ENCODE measurements around the gene TRAPPC10.

Gene TRAPPC10

DNA sequence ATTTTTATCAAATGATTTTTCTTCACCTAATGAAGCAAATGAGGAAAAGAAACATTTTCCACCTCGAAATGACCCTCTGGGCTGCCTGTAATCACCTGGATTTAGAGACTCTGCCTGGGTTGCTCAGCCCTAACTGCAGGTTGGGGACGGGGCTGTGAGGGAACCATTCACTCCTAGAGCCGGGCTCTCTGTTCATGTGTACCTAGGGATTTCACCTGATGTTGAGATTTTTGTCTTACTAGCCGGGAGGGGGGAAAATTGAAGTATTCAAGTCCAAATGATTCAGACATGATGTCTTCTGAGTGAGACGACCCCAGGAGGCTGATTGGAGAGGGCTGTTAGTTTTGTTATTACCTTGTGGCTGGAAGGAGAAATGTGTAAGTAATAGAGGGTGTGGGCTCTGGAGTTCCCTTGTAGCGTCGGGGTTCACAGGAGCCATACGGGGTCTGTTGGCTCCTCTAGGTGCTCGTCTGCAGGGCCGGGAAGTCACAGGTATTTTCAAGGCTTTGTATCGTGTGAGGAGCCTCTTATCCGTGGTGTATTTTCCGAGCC lies 52.8 kb downstream of the TRAPPC10 start:
- H3K9ac ChIP-seq (ENCODE audit: low read length): no peak overlapping the region
- peaks cover 10% of the 10 kb centered on the region for H3K36me3 ChIP-seq (replicated peaks; ENCODE audit: low read depth, low read length)
- H3K27me3 ChIP-seq (ENCODE audit: low read depth, low read length): no peaks in the 10 kb centered on the region
- no peak overlapping the region for H3K4me3 ChIP-seq (ENCODE audit: low read length)
- H3K79me2 ChIP-seq (ENCODE audit: low read length): peaks cover 7% of the 10 kb centered on the region; the same call in 1 of the 2 replicates
- 0 out of 2 replicates have a peak, but pooled peaks cover 3% of the 10 kb centered on the region for H4K20me1 ChIP-seq (ENCODE audit: insufficient read depth, low read length)
- H3K9me3 ChIP-seq (ENCODE audit: insufficient read depth, low read length): no peaks in the 10 kb centered on the region
- peaks cover 4% of the 10 kb centered on the region; the same call in 1 of the 2 replicates for H3K4me1 ChIP-seq (ENCODE audit: low read length)
- TF ChIP-seq EZH2phosphoT487 (IDR thresholded peaks at IDR 0.05; ENCODE audit: low read depth): no peak
- TF ChIP-seq, protein P1, sequence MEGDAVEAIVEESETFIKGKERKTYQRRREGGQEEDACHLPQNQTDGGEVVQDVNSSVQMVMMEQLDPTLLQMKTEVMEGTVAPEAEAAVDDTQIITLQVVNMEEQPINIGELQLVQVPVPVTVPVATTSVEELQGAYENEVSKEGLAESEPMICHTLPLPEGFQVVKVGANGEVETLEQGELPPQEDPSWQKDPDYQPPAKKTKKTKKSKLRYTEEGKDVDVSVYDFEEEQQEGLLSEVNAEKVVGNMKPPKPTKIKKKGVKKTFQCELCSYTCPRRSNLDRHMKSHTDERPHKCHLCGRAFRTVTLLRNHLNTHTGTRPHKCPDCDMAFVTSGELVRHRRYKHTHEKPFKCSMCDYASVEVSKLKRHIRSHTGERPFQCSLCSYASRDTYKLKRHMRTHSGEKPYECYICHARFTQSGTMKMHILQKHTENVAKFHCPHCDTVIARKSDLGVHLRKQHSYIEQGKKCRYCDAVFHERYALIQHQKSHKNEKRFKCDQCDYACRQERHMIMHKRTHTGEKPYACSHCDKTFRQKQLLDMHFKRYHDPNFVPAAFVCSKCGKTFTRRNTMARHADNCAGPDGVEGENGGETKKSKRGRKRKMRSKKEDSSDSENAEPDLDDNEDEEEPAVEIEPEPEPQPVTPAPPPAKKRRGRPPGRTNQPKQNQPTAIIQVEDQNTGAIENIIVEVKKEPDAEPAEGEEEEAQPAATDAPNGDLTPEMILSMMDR (IDR thresholded peaks at IDR 0.05; ENCODE audit: low read depth, low read length): no peak
- no peak overlapping the region for H2AFZ ChIP-seq (ENCODE audit: low read depth, low read length)
- no peak overlapping the region for H3K4me2 ChIP-seq (ENCODE audit: low read length)
- no peak overlapping the region for H3K27ac ChIP-seq (ENCODE audit: low read length)

- H3K4me2 ChIP-seq (ENCODE audit: low read length): no peak overlapping the region
Measured at GRCh38 chr21:44065428-44065827, 53.3 kb downstream of the TRAPPC10 start.

GRCh38 chr21:44066116-44066515 lies 54.0 kb downstream of the TRAPPC10 start:
- H3K4me2 ChIP-seq (ENCODE audit: low read length): no peak overlapping the region
- H3K9ac ChIP-seq (ENCODE audit: low read length): no peak overlapping the region
- 0 out of 2 replicates have a peak, but pooled peaks cover 3% of the 10 kb centered on the region for H4K20me1 ChIP-seq (ENCODE audit: insufficient read depth, low read length)
- peaks cover 4% of the 10 kb centered on the region; the same call in 1 of the 2 replicates for H3K4me1 ChIP-seq (ENCODE audit: low read length)
- no peak overlapping the region for H3K4me3 ChIP-seq (ENCODE audit: low read length)
- H3K9me3 ChIP-seq (ENCODE audit: insufficient read depth, low read length): no peaks in the 10 kb centered on the region
- H3K79me2 ChIP-seq (ENCODE audit: low read length): peaks cover 7% of the 10 kb centered on the region; the same call in 1 of the 2 replicates
- peaks cover 10% of the 10 kb centered on the region for H3K36me3 ChIP-seq (replicated peaks; ENCODE audit: low read depth, low read length)
- no peak overlapping the region for H2AFZ ChIP-seq (ENCODE audit: low read depth, low read length)
- TF ChIP-seq, protein P1 (IDR thresholded peaks at IDR 0.05; ENCODE audit: low read depth, low read length): no peak
- TF ChIP-seq EZH2phosphoT487 (IDR thresholded peaks at IDR 0.05; ENCODE audit: low read depth): no peak
- no peaks in the 10 kb centered on the region for H3K27me3 ChIP-seq (ENCODE audit: low read depth, low read length)
- H3K27ac ChIP-seq (ENCODE audit: low read length): no peak overlapping the region

More at GRCh38 chr21:44065428-44065827, 53.3 kb downstream of the TRAPPC10 start:
- H3K9me3 ChIP-seq (ENCODE audit: insufficient read depth, low read length): no peaks in the 10 kb centered on the region
- TF ChIP-seq EZH2phosphoT487 (IDR thresholded peaks at IDR 0.05; ENCODE audit: low read depth): no peak
- TF ChIP-seq, protein P1 (IDR thresholded peaks at IDR 0.05; ENCODE audit: low read depth, low read length): no peak
- no peak overlapping the region for H3K27ac ChIP-seq (ENCODE audit: low read length)
- 0 out of 2 replicates have a peak, but pooled peaks cover 3% of the 10 kb centered on the region for H4K20me1 ChIP-seq (ENCODE audit: insufficient read depth, low read length)
- H3K4me3 ChIP-seq (ENCODE audit: low read length): no peak overlapping the region
- H3K4me1 ChIP-seq (ENCODE audit: low read length): peaks cover 4% of the 10 kb centered on the region; the same call in 1 of the 2 replicates
- H2AFZ ChIP-seq (ENCODE audit: low read depth, low read length): no peak overlapping the region
- peaks cover 10% of the 10 kb centered on the region for H3K36me3 ChIP-seq (replicated peaks; ENCODE audit: low read depth, low read length)
- H3K9ac ChIP-seq (ENCODE audit: low read length): no peak overlapping the region
- peaks cover 7% of the 10 kb centered on the region; the same call in 1 of the 2 replicates for H3K79me2 ChIP-seq (ENCODE audit: low read length)
- no peaks in the 10 kb centered on the region for H3K27me3 ChIP-seq (ENCODE audit: low read depth, low read length)

DNA sequence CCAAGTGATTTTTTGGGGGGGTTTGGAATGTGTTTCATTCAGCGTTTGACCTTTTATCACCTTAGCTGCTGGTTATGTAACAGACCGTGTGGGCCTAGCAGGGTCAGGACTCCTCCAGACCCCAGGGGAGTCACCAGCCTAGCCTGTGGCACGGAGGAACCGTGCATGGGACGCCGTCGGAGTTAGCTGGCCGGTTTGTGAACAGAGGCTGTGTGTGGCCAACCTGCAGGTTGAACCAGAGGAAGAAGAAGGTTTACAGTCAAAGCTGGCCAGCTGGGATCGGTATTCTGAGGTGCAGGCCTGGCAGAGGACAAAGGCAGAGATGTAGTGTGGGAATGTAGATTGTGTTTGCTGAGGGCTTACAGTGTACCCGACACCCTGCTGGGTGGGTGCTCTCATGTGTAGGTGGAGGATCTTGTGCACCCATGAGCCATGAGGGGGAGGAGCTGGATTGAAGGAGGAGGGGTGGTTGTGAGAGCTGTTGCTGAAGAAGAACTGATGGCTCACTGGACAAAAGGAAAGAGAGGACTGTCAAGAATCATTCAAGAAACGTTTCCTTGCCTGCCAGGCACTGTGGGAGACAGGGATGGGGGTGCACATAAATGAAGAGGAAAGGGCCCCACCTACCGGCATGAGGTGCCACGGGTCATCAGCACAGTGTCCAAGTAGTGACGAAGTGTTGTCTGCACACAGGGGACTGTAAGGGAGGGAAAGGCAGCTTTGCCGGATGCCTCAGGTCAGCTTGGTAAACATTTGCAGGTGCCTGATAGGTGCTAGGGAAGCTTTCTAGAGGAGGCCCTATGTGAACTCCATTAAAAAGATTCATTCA lies 55.1 kb downstream of the TRAPPC10 start:
- no peak overlapping the region for H3K9ac ChIP-seq (ENCODE audit: low read length)
- no peak overlapping the region for H2AFZ ChIP-seq (ENCODE audit: low read depth, low read length)
- H3K79me2 ChIP-seq (ENCODE audit: low read length): peaks cover 7% of the 10 kb centered on the region; the same call in 1 of the 2 replicates
- H3K4me1 ChIP-seq (ENCODE audit: low read length): peaks cover 4% of the 10 kb centered on the region; the same call in 1 of the 2 replicates
- H3K36me3 ChIP-seq (replicated peaks; ENCODE audit: low read depth, low read length): peaks cover 10% of the 10 kb centered on the region
- H3K4me3 ChIP-seq (ENCODE audit: low read length): no peak overlapping the region
- H3K27me3 ChIP-seq (ENCODE audit: low read depth, low read length): no peaks in the 10 kb centered on the region
- H3K4me2 ChIP-seq (ENCODE audit: low read length): no peak overlapping the region
- no peak for TF ChIP-seq EZH2phosphoT487 (IDR thresholded peaks at IDR 0.05; ENCODE audit: low read depth)
- TF ChIP-seq, protein P1 (IDR thresholded peaks at IDR 0.05; ENCODE audit: low read depth, low read length): no peak
- H4K20me1 ChIP-seq (ENCODE audit: insufficient read depth, low read length): 0 out of 2 replicates have a peak, but pooled peaks cover 3% of the 10 kb centered on the region
- H3K9me3 ChIP-seq (ENCODE audit: insufficient read depth, low read length): no peaks in the 10 kb centered on the region
- H3K27ac ChIP-seq (ENCODE audit: low read length): no peak overlapping the region

Measured in OCI-LY3 (cell line).